ENCODE measurements around the gene CTAGE15.
"Not testable (repeated sequence)": the region's sequence is repeated elsewhere in the genome, so short reads cannot be mapped to it uniquely, and the experiment has no call there.

GRCh38 chr7:143598086-143598485 lies 26.5 kb downstream of the CTAGE15 start:
- TF ChIP-seq CTCF, POLR2AphosphoS5, POLR2A (IDR thresholded peaks at IDR 0.05): not testable (repeated sequence)

All from gastroesophageal sphincter (tissue), 3 donors.